HS-27A (cell line): ENCODE measurements around the gene RPL10A.

Experiments used
- DNase-seq: peaks from one replicate; pipeline ENCODE4 v3.0.0-alpha.2; 2012; ENCODE audit warnings: low read depth, missing footprints

The RPL10A gene

DNA sequence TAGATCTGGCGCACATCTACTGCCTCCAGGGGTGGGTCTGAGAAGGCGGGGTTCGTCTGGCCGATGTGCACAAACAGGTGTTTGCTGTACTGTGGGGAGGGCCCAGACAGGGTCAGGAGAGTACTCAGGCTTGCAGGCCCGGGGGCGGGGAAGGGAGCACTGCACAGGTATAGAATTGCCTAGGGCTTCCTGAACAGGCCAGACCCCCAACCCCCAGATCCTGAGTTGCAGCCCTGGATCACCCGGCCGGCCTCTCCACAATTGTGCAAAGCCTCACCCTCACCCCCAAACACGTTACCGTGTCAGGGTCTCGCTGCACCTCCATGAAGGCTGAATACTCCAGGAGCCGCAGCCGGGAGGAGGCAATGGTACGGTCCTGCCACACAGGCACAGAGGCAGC, 7.8 kb downstream of the RPL10A start:
- DNase-seq = no peak

DNA sequence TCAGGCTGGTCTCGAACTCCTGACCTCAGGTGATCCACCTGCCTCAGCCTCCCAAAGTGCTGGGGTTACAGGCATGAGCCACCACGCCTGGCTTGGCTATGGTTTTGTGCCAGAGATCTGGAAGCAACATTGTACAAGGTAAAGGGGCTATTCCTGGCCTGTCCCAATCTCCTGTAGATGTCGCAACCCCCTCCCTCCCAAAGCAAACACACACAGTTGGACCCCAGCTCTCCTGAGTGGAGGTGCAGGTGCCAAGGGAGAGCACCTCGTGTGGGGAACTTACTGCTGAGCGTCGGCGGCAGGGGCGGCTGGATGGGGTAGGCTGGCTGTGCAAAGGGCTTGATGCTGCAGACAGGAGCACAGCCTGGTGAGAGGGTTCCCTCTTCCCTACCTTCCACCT, 8.8 kb downstream of the RPL10A start:
- DNase-seq = no peak

DNA sequence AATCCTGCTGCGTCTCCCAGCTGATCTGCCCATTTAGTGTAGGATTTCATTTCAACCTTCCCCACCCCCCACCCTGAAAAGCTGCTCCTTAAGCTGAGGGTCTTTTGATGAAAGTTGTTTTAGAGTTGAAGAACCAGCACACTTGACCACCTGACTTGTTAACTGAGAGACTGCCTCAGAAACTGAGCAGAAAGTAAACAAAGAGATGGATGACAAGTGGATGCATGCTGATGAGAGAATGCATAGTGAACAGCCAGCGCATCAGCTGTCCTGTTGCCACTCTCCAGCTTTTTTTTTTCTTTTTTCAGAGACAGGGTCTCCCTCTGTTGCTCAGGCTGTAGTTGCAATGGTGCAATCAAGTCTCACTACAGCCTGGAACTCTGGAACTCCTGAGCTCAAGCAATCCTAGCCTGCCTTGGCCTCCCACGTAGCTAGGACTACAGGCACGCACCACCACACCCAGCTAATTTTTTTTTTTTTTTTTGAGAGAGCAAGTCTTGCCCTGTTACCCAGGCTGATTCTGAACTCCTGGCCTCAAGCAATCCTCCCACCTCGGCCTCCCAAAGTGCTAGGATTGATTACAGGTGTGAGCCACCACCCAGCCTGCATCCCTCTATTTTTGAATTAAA, 9.5 kb downstream of the RPL10A start:
- no peak for DNase-seq

DNA sequence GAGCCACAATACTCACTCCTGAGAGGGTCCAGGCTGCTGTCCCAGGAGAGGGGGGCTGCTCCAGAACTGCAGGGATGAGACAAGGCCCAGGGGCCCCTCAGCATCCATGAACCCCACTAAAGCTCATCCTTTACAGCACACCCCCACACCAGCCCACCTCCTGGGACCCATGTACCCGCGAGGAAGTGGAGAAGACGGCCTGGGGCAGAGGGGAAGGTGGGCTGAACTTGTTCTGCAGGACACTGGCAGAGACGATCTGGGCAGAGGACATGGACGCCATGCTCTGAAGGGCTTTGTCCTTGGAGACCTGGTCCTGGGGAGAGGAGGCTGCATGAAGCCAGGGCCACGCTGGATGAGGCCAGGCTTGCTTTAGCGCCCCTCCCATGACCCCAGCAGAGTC, 10.1 kb downstream of the RPL10A start:
- no peak for DNase-seq

DNA sequence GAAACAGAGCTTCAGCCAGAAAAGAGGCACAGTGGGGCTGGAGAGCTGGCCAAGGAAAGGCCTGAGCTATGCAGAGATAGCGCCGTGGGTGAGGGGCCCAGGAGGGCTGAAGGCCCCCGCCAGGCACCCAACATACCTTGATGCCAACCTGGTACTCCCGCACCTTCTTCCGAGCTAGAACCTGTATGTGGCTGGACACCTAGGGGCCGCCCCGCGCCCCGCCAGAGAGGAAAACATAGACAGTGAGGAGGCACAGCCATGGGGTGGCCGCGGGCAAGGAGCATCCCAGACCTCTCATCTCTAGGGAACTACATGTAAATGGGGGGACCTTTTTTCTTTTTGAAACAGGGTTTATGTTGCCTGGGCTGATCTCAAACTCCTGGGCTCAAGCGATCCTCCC, 12.0 kb downstream of the RPL10A start:
- DNase-seq = no peak

DNA sequence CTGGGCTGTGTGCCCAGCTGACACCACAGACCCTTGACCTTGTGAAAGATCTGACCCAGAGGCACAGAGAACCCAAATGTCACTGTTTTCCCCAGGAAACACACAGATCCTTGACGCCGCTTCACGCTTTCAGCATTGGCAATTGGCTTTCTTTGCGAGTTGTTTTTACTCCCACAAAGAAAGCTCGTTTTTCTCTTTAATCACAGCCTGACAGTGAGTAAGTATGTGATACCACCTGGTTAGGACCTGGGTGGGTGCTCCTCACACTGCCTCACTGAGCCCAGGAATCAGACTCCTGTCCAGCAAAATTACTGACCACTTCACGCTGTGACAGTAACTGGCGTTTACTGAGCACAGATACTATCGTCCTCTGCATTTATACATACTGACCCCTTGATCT, 13.0 kb downstream of the RPL10A start:
- DNase-seq = no peak

DNA sequence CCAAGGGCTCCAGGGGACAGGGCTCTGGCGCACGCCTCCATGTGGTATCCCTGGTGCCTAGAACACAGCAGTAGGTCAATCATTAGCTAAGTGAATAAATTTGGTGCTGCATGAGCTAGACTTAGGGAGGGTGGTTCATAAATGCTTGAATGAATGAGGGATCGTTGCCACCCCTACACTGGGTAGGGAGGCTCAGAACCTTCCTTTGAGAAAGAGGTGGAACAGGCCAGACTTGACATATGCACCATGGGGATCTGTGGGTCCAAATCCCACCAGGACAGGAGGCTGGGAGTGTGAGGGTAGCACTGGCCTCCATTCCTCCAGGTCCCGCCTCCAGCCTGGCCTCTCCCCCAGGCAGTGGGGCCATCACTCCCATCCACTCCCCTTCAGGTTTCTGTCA, 14.9 kb downstream of the RPL10A start:
- no peak for DNase-seq

DNA sequence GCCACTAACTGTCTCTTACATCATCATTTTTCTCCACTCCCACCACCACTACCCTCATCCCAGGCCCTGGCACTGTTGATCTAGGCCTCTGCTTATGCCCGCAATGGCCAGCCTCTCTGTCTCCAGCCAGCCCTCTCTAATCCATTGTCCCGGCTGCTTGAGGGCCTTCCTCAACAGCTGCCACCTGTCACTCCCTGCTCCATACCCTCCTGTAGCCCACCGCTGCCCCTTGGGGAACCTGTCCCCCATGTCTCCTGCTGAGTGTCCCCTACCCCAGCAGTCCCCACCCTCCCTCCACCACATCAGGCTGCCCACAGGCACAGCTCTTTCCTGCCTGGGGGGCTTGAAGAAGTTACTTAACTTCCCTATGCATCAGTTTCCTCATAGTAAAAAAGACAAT, 15.3 kb downstream of the RPL10A start:
- no peak for DNase-seq

DNA sequence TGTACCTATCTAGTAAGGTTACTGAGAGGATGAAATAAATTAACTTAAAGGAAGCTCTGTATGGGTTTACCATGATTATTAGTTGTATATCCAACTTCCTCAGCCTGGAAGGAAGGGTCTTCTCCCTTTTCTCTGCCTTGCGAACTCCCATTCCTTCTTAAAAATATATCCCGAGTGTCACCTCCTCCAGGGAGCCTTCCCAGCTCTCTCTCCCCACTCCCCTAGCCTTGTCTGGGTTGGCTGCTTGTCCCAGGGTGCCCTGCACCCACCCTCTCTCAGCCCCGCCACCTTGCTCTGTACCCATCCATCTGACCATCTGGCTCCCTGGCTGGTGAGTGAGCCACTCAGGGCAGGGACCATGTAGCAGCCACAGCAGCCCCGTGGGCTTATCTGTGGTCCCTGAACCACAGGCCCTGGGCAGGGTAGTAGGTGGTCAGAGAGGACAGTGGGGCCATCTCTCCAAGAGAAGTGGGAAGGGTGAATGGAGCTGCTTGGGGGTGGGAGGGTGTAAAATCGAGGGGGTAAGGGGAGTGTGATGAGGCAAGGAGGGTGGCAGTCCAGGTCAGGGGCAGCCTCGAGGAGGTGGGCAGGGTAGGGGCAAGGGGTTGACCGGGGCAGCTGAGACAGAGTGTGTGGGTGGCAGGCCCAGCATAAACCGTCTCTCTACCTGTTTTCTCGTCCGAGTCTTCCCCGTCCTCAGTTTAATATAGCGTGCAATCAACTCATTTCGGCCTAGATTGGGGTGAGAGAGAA, 15.9 kb downstream of the RPL10A start:
- DNase-seq = no peak

DNA sequence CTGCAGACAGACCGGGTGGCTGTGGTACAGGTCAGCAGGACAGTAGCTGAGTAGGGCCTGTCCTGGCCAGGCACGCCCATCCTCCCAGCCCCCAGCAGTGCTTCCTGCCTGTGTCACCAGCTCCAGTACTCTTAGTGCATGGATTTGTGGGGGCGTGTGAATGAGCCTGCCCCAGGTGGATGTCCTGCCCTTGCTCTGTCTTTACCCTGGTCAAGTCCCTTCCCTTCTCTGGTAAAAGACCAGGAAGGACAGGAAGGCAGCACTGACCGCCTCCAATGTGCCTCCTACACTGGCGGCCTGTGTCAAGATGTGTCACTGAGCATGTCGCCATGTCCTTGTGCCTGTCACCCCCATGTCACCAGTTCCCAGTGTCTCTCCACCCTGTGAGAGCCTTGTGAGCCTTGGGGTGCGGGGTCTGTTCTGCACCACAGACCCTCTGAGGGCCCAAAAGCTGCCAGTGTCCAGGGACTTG, 16.8 kb downstream of the RPL10A start:
- no peak for DNase-seq

DNA sequence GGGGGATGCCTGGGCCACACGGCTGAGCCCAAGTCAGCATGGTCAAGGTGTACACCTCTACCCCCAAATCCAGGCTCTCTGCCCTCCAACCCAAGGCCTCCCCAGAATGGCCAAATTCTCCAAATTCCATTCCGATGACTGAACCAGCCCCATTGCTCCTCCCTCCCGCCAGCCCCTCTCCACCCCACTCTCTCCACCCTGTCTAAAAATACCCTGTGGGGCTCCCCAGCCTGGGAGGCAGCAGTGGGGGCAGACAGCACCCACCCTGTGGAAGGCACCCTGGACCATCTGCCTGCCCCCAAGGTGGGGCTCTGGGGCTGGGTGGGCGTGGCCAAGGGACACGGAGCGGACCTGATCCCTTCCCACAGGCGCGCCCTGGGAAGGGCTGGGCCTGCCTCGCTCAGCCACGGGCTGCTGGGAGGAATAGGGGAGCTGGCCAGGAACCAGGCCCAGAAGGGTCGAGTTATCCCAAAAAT, 17.2 kb downstream of the RPL10A start:
- DNase-seq = peak; percentile 94

DNA sequence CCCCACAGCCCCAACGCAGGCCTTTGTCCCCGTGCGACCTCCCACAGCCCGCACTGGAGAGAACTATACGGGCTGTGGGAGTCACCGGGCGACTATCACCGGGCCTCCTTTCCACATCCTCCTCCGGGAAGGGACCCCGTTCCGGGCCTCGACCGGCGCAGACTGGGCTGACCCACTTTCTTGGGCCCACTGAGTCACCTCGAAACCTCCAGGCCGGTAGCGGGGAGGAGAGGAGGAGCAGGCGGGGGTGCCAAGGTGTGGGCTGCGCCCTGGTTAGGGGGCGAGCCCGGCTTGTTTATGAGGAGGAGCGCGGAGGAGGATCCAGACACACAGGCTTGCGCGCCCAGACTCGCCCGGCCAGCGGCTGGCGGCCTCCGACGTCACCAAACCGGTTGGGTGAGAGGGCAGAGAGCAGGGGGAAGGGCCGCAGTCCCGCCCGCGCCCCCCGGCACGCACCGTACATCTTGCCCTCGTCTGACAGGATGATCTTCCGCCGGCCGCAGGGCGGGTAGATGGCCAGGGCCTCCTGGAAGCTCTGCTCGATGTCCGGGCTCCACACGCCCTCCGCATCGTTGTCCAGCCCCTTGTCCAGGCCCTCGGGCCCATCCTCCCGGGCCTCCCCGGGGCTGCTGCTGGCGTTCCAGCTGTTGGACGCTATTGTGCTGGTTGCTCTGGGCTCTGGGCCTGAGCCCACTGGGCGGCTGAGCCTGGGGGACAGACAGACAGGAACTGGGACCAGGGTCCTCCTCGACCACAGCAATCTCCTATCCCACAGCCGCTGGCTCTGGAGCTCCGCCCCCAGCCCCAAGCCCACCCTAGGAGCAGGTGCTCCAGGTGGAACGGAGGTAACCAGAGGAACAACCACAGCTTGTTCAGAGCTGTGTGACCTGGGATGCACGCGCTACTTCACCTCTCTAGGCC, 18.1 kb downstream of the RPL10A start:
- no peak for DNase-seq

DNA sequence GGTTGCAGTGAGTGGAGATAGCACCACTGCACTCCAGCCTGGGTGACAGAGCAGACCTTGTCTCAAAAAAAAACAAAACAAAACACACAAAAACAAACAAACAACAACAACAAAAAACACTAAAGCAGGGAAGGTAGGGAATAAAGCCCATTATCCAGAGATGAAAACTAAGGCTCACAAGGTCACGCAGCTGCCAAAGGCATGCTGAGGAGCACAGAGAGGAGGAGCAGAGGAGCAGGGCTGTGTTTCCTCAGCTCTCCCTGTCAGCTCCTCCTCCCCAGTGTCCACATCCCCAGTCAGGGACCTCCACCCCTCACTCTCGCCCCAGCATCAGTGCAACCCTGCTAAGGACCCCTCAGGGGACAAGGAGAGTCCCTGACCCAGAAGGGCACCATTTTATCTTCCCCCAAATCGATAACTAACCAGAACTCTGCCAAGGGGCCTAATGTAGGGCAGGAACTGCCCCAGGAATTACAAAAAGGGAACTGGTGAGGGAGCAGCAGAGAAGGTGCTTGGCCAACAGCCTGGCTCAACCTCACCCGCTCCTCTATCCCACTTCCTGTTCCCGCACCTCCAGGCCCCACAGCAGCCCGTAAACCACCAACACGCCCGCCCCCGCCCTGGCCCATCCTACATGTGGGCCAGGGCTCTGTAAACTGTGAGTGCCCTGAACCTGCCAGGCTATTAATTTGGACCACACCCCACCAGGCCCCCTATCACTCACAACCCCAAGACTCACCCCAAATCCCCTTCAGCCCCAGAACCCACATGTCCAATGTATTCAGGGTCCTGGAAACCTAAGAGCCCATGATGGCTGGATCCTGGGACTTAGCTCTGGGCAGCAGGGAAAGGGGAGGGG, 19.7 kb downstream of the RPL10A start:
- DNase-seq = no peak

DNA sequence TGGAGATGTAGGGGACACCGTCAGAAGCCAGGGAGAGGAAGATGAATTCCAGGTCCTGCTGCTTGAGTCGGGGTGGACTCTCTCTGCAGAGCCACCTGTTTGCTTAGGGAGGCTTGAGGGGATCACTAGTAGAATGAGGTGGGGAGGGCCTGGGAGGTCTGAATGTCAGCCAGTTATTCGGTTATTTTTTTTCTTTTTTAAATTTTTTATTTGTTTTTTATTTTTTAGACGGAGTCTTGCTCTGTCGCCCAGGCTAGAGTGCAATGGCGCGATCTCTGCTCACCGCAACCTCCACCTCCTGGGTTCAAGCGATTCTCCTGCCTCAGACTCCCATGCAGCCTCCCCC, 20.3 kb downstream of the RPL10A start:
- no peak for DNase-seq

DNA sequence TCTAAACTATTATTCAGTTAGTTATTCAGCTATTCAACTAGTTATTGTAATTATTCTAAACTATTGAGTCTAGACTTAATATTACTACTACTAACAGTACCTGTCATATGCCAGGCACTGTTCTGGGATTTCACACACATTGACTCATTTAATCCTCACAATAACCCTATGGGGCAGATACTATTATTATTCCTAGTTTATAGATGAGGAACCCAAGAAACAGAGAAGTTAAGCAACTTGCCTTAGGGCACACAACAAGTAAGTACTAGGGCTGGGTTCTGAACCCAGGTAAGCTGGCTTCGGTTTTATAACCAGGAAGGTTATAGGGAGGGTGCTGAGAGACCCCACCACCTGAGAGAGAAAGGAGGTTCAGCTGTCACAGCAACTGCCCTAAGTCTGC, 20.9 kb downstream of the RPL10A start:
- DNase-seq = no peak

DNA sequence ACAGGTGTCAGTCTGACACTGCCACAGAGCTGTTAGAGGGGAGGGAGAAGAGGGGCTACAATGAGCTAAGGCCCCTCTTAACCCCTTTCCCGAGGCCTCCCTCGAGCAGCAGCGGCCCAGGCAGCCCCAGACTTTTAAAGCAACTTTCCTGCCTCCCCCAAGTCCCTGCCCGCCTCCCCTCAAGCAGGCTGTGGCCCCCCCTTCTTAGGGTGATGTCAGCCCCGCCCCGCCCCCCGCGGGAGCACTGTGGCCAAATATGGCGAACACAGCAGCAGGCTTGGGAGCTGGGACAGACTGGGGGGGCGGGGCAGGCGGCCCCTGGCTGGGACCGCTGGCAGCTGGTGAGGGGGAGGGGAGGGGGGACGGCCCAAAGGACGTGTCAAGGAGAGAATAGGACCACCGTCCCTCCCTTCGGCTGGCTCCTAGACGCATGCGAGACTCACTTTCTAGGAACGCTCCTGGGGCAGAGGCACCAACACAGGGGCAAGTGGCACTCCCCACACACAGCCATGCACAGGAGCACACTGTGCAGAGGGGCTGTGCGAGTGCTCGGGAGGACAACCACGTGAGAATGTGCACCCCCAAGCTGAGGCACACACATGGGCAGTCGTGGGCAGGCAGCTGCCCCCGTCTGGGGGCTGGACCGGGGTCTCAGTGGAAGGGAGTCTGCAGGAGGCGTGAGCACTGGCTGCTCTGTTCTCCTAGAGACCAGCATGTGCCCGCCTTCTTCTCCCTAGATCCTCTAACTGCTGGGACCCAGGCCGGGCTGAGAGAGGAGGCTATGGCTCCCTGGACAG, 22.0 kb downstream of the RPL10A start:
- no peak for DNase-seq

DNA sequence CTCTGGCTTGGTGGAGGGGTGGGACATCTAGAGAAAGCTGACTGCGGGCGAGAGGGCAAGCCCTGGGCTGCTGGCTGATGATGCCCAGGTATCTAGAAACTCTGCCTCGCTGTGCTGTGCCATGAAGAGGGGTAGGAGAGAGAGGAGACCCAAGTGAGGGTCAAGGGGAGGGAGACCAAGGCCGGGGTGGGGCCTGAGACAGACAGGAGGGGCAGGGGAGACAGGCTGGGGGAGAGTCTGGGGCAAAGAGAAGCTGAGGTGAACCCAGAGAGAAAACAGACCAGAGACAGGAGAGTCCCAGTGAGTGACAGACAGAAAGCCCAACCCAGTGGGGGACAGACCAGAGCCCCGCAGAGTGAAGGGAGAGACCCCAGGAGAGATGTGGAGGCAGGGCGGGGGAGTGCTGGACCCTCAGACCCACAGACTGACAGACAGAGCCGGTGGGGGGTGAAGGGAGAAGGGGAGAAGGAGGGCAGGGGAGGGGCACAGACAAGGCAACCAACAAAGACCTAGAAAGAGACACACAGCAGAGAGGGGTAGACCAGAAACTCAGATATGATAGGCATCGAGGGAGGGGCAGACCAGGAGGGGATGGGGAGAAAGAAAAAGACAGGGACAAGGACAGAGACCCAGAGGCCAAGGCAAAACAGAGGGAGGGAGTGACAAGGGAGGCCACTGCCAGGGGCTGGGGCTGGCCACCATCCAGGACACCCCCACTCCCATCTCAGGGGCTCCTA, 22.8 kb downstream of the RPL10A start:
- DNase-seq = no peak

DNA sequence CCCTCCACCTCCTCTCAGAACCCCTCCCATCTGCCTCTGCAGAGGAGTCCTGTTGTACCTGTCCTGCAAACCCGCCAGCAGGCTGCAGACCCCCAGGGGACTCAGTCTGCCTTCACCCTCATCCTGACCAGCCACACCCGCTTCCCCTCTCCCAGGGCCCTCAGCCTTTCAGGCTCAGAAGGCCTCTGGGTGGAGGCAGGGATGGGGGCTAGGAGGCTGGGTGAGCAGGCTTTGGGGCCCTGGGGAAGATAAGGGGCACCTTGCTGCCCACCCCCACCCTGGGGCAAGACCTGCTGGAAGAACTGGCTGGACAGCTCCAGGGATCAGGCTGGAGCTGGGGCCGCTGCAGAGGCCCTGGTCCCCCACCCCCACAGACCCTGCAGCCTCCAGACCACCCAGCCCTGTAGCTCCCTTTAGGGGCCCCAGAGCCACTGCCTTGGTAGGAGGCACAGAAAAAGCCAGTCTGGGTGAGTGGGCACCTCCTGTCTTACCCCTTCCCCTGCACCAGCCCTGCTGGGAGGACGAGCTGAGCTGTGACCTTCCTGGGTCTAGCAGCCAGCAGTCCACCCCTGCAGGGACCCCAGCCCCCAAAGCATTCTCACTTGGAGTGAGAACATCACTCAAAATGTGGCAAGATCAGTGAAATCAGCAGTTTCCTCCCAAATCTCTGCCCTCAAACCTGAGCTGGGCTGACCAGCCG, 23.5 kb downstream of the RPL10A start:
- DNase-seq = no peak

DNA sequence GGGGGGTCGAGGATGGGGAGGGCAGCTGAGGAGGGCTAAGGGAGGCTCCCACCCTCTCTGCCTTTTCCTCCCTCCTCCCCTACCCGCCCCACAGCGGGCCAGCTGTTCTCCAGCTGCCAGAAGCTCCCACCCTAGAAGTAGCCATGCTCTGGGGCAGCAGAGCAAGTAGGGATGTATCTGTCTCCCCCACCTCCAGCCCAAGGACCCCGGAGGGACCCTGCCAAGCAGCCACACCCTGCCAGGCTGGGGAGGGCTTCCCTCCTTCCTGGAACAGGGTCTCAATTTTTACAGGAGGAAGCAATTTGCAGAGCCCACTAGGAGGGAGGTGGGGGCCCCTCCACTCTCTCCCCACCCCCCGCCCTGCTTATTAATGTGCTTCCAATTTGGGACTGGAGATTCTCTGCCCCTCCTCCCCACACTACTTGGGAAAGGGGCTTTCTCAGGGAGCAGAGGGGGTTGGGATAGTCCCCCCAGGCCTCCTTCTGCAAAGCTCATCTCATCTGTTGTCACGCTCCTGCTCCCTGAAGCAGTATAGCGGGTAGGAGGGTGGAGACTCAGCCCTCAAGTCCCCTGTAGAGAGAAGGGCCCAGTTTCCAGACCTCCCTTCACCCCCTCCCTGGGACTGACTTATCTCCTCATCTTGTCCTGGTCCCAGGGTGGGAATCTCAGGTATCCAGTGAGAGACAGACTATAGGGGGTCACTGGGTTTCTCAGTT, 24.2 kb downstream of the RPL10A start:
- no peak for DNase-seq
